RWPE1 (cell line): ENCODE measurements around the gene ANKMY2.
"Not testable (repeated sequence)": the region's sequence is repeated elsewhere in the genome, so short reads cannot be mapped to it uniquely, and the experiment has no call there.

ENCODE experiments used
- CTCF ChIA-PET: fragments of 350-600 bp; sonication (Branson Sonifier 250); formaldehyde crosslinking; extraction: SDS; loops from one replicate; lab custom pipeline; 2021; lab: Yijun Ruan, JAX
- POLR2A ChIA-PET: fragments of 400-600 bp; formaldehyde crosslinking; extraction: SDS; loops from one replicate; lab custom pipeline; 2020; ENCODE audit warnings: antibody characterized with exemption; ENCODE audit not compliant: low non-redundant PET; lab: Yijun Ruan, JAX
- DNase-seq: peaks from one replicate; pipeline ENCODE4 v3.0.0; 2012; ENCODE audit warnings: low spot score
- H3K27ac ChIP-seq: fragments of 450-650 bp; 2 replicates; pipeline ENCODE4 v1.5.1; 2017
- CTCF ChIP-seq: fragments of 450-650 bp; conservative IDR thresholded peaks from 2 replicates; pipeline ENCODE4 v1.5.1; 2017; ENCODE audit warnings: low read depth, mild to moderate bottlenecking

ANKMY2 gene

GRCh38 chr7:16660702-16661464 lies 15.3 kb upstream of the ANKMY2 start:
- DNase-seq = peak; percentile 69
- ChIA-PET POLR2A (no interaction called here), CTCF (no interaction called here)

DNA sequence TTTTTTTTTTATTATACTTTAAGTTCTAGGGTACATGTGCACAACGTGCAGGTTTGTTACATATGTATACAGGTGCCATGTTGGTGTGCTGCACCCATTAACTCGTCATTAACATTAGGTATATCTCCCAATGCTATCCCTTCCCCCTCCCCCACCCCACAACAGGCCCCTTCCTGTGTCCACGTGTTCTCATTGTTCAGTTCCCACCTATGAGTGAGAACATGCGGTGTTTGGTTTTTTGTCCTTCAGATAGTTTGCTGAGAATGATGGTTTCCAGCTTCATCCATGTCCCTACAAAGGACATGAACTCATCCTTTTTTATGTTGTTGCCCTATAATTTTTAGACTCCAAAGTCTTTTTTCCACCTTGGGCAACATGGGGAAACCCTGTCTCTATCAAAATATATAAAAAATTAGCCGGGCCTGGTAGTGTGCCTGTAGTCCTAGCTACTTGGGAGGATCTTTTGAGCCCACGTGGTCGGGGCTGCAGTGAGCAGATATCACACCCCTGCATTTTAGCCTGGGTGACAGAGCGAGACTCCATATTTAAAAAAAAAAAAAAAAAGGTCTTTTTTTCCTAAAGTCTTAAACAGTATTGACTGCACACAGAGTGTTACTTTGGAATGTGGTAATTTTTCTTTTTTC lies 14.4 kb upstream of the ANKMY2 start:
- CTCF ChIA-PET, POLR2A ChIA-PET, DNase-seq, H3K27ac ChIP-seq: not testable (repeated sequence)

More at GRCh38 chr7:16660702-16661464, 15.3 kb upstream of the ANKMY2 start:
- no peak for TF ChIP-seq CTCF
- no peak overlapping the region for H3K27ac ChIP-seq

GRCh38 chr7:16657656-16658279 lies 12.2 kb upstream of the ANKMY2 start:
- TF ChIP-seq CTCF = no peak
- CTCF ChIA-PET = interaction anchor here (0.6 kb wide), 2 partner anchors 609 to 942 kb away, joined by 3 read pairs; no protein-coding TSS in a partner anchor
- H3K27ac ChIP-seq = no peak overlapping the region
- POLR2A ChIA-PET = no interaction called here
- peak; percentile 53 for DNase-seq

DNA sequence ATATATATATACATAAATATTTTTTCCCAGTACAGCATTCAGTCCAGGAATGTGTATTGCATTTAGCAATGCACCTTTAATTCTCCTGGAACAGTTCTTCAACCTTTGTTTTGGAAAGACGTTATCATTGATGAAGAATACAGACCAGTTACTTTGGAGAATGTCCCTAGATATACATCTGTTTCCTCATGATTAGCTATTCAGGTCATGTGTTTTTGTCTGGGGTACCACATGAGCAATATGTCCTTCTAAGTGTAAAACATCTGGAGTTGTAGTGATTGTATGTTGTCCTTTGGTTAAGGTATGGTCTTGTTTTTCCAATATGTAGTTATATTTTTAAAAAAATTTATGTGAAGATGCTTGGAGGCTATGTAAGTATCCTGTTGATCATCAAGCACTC lies 10.6 kb upstream of the ANKMY2 start:
- DNase-seq = no peak
- CTCF ChIA-PET = no interaction called here
- POLR2A ChIA-PET = no interaction called here
- TF ChIP-seq CTCF = no peak
- no peak overlapping the region for H3K27ac ChIP-seq

DNA sequence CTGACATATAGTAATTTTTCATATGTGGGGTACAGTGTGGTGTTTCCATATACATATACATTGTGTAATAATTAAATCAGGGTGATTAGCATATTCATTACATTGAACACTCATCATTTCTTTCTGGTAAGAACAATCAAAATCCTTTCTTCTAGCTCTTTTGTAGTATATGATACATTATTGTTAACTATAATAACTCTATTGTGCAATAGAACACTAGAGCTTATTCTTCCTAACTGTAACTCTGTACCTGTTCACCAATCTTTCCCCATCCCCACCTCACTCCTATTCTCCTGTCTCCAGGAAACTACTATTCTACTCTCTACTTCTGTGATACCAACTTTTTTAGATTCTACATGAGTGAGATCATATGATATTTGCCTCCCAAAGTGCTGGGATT lies 9.8 kb upstream of the ANKMY2 start:
- no peak for TF ChIP-seq CTCF
- DNase-seq = no peak
- ChIA-PET POLR2A (no interaction called here), CTCF (interaction anchor here (0.6 kb wide), 1 partner anchor 239 kb away, joined by 4 read pairs; no protein-coding TSS in a partner anchor)
- H3K27ac ChIP-seq = no peak overlapping the region

DNA sequence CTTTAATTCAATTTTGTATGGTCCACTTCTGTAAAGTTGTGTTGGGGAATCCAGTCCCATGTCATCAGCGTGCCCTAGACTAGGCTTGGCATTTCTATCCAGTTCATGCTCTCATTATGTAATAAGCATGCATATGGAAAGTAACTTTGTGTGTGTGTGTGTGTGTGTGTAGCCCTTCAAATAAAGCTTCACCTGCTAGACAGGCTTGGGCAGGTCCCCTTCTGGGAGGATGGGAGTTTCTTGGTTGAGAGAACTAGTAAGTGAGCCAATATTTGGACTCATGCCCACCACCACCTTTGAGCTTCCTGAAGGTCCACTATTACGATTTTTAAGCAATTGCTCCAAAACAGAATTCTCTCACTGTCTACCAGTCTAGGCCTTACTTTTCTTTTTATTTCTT lies 7.3 kb upstream of the ANKMY2 start:
- DNase-seq = peak; percentile 62
- ChIA-PET CTCF (interaction anchor here (1.0 kb wide), 1 partner anchor 15 kb away, joined by 3 read pairs; no protein-coding TSS in a partner anchor), POLR2A (no interaction called here)
- peak overlapping the region; percentile 72 for H3K27ac ChIP-seq
- TF ChIP-seq CTCF = no peak

DNA sequence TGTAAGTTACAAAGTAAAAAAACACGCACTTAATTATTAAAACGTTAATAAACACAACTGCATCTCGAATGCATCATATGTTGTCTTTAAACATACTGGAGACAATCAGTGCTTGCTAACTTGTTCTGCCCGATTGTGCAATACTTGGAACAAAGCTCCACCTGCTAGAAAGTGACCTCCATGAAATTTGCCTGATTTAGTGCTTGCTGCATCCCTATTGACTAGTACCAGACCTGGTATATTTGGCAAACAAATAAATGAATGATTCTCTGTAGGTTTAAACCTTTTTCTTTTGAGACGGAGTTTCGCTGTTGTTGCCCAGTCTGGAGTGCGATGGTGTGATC lies 6.7 kb upstream of the ANKMY2 start:
- POLR2A ChIA-PET = no interaction called here
- CTCF ChIA-PET = interaction anchor here (0.7 kb wide), 1 partner anchor 51 kb away, joined by 3 read pairs; no protein-coding TSS in a partner anchor
- DNase-seq = no peak
- no peak for TF ChIP-seq CTCF
- H3K27ac ChIP-seq = peak overlapping the region; percentile 72
